LNCaP clone FGC (cell line): Measurements from ENCODE around the gene TAS2R20.
"Not testable (repeated sequence)": the region's sequence is repeated elsewhere in the genome, so short reads cannot be mapped to it uniquely, and the experiment has no call there.

Experiments used
- DNase-seq: peaks from one replicate; pipeline ENCODE4 v3.0.0-alpha.2; 2011; ENCODE audit warnings: low read depth
- H3K4me3 ChIP-seq: 2 replicates; pipeline ENCODE4 v1.5.1; 2011; ENCODE audit warnings: mild to moderate bottlenecking, low read depth, low read length, control low read depth
- TF ChIP-seq, protein P1 (sequence below): IDR thresholded peaks from 2 replicates; pipeline ENCODE4 v1.5.1; 2012; ENCODE audit warnings: mild to moderate bottlenecking; ENCODE audit not compliant: control insufficient read depth, insufficient read depth; ENCODE audit errors: extremely low read depth

The TAS2R20 gene, protein sequence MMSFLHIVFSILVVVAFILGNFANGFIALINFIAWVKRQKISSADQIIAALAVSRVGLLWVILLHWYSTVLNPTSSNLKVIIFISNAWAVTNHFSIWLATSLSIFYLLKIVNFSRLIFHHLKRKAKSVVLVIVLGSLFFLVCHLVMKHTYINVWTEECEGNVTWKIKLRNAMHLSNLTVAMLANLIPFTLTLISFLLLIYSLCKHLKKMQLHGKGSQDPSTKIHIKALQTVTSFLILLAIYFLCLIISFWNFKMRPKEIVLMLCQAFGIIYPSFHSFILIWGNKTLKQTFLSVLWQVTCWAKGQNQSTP

DNA sequence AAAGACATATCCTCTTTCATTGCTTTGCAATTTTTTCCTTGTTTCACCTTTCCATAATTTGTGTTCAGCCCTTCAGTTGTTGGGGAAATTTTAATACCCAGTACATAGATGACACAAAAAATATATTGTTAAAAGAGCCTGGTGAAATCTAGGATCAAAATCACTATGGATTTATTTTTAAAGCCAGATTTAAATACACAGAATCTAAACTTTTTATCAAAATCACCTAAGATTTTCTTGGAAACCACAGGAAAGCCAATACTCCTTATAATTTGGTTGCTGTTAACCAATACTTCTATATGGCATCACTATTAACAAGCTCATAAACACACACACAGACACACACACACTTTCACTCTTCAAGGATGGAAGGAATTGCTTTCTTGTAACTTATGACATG is at the start of gene TAS2R20:
Gene TAS2R20 (minus strand): TSS at position 101 of the 400 bp plus-strand sequence. CDS start 429 bp downstream, outside the sequence.
- H3K4me3 ChIP-seq: no peak within 1 kb of the TSS
- DNase-seq: no peak
- TF ChIP-seq, protein P1, sequence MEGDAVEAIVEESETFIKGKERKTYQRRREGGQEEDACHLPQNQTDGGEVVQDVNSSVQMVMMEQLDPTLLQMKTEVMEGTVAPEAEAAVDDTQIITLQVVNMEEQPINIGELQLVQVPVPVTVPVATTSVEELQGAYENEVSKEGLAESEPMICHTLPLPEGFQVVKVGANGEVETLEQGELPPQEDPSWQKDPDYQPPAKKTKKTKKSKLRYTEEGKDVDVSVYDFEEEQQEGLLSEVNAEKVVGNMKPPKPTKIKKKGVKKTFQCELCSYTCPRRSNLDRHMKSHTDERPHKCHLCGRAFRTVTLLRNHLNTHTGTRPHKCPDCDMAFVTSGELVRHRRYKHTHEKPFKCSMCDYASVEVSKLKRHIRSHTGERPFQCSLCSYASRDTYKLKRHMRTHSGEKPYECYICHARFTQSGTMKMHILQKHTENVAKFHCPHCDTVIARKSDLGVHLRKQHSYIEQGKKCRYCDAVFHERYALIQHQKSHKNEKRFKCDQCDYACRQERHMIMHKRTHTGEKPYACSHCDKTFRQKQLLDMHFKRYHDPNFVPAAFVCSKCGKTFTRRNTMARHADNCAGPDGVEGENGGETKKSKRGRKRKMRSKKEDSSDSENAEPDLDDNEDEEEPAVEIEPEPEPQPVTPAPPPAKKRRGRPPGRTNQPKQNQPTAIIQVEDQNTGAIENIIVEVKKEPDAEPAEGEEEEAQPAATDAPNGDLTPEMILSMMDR: no peak

DNA sequence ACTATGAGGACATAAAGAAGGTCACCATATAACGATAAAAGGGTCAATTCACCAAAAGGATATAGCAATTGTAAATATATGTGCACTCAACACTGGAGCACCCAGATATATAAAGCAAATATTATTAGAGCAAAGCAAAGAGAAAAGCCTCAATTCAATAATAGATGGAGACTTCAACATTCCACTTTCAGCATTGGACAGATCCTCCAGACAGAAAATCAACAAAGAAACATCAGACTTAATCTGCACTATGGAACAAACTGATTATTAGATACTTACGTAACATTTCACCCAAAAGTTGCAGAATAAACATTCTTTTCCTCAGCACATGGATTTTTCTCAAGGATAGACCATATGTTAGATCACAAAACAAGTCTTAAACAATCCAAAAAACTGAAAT is 43.3 kb upstream of the TAS2R20 start:
- DNase-seq, H3K4me3 ChIP-seq: not testable (repeated sequence)

DNA sequence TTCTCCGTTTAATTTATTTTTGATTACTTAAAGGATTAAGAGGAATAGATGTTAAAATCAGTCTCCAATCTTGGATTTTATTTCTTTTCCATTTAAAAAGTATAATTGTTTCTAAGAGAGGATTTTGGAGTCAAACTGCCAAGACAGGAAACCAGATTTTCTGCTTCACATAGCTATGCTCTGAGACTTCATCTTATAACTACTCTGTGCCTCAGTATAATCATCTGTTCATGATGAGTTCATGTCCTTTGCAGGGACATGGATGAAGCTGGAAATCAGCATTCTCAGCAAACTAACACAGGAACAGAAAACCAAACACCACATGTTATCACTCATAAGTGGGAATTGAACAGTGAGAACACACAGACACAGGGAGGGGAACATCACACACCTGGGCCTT is 42.1 kb upstream of the TAS2R20 start:
- TF ChIP-seq, protein P1: no peak
- no peak for DNase-seq
- H3K4me3 ChIP-seq: no peak overlapping the region

DNA sequence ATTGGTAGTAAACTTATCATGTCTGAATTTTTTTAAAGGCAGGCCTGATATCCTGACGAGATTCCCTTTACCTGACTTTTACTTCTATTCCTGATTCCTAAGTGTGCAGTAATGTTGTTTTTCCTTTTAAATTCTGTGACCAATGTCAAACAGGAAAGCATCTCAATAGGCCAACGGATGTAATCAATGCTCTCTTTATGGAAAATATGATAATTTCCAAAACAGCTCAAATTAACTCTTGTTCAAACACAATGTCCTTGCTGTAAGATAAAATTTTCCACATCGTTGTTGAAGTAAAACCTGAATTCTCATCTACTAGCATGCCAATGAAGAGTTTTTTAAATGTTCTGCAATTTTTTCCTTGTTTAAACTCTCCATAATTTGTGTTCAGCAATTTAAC is 41.1 kb upstream of the TAS2R20 start:
- no peak for DNase-seq
- TF ChIP-seq, protein P1: no peak
- no peak overlapping the region for H3K4me3 ChIP-seq

DNA sequence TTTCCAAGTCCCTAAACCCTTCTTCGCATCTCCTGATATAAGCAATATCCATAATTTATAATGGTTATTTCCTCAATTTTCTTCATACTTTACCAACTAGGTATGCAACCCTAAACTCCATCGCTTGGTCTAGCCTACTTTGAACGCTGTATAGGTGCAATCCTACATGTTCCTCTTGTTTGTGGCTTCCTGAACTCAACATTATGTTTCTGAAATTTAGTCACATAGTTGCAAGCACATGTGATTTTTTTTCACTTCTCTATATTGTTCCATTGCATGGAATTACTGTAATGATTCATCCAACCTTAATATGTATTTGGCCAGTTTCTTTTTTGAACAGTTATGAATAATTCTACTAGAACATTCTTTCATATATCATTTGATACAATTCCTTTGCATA is 35.9 kb upstream of the TAS2R20 start:
- H3K4me3 ChIP-seq, DNase-seq: not testable (repeated sequence)

DNA sequence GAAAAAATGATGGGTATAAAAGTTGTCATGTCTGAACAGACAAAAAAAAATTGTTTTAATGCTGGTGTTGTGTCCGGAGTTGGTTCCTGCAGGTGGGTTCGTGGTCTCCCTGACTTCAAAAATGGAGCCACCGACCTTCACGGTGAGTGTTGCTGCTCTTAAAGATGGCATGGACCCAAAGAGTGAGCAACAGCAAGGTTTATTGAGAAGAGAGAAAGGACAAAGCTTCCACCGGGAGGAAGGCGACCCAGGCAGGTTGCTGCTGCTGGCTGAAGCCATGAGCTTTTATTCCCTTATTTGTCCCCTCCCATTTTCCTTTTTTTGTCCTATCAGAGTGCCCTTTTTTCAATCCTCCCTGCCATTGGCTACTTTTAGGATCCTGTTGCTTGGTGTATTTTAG is 33.2 kb upstream of the TAS2R20 start, which contains the start of gene TAS2R31:
Gene TAS2R31 (minus strand): TSS at position 101 of the 400 bp plus-strand sequence. CDS start 72 bp downstream, at position 29.
- TF ChIP-seq, protein P1: no peak
- no peak for DNase-seq
- H3K4me3 ChIP-seq: no peak within 1 kb of the TSS

DNA sequence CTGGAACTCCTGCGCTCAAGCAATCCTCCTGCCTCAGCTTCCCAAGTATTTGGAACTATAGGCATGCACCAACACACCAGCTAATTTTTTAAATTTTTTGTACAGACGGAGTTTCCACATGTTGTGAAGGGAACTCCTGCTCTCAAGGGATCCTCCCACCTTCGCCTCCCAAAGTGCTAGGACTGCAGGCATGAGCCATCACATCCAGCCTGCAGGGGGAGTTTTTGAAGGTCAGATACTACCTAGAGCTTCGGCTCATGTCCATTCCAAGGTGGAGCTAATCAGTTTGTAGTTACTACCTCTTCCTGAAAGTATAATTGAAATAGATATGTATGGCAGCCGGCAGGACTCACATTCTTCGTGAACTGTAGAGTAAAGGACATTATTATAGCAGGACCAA is 28.0 kb upstream of the TAS2R20 start:
- no peak for DNase-seq
- TF ChIP-seq, protein P1: peak; percentile 30; the same call in 1 of the 2 replicates
- no peak overlapping the region for H3K4me3 ChIP-seq

DNA sequence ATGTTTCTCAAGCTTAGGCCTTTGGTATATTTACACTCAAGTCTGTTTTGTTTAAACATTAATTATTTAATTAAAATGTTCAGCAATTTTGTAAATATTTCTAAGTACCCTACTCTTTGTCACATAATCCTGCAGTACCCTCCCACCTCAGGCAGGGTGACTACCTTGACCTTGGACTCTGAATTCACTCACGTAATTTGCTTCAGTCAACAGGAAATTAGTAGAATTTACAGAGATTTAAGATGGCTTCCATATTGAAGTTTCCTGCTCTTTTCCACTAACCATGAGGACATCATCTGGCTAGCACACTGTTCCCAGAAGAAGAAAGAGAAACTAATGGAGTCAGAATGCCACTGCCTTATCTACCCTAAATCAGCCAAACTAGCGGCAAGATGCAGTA is 25.3 kb upstream of the TAS2R20 start:
- TF ChIP-seq, protein P1: no peak
- DNase-seq: no peak
- H3K4me3 ChIP-seq: no peak overlapping the region
